ENCODE data around the gene INPP4A.

INPP4A gene

GRCh38 chr2:98438190-98439133 is 6.2 kb upstream of the INPP4A start:
- Histone ChIP-seq H3K4me1 (ENCODE audit: insufficient read depth, poor library complexity, severe bottlenecking) (no peaks in the 10 kb centered on the region), H3K27ac (ENCODE audit: poor library complexity, severe bottlenecking) (no peak overlapping the region), H3K27me3 (ENCODE audit: insufficient read depth, poor library complexity, severe bottlenecking) (no peaks in the 10 kb centered on the region), H3K36me3 (ENCODE audit: low read depth) (no peaks in the 10 kb centered on the region), H3K4me3 (ENCODE audit: severe bottlenecking) (no peak overlapping the region), H3K9me3 (ENCODE audit: severe bottlenecking) (peaks cover 4% of the 10 kb centered on the region)
- no peak for ATAC-seq (ENCODE audit: low read depth)
- DNase-seq (ENCODE audit: low spot score), result no peak
- TF ChIP-seq CTCF (IDR thresholded peaks at IDR 0.05; ENCODE audit: poor library complexity, severe bottlenecking), result no peak

- no peaks in the 10 kb centered on the region for H3K27me3 ChIP-seq (ENCODE audit: insufficient read depth, poor library complexity, severe bottlenecking)
- no peaks in the 10 kb centered on the region for H3K9me3 ChIP-seq (ENCODE audit: severe bottlenecking)
- peaks cover 5% of the 10 kb centered on the region for H3K4me1 ChIP-seq (ENCODE audit: insufficient read depth, poor library complexity, severe bottlenecking)
- no peak overlapping the region for H3K27ac ChIP-seq (ENCODE audit: poor library complexity, severe bottlenecking)
- H3K36me3 ChIP-seq (ENCODE audit: low read depth), result no peaks in the 10 kb centered on the region
- H3K4me3 ChIP-seq (ENCODE audit: severe bottlenecking), result no peak overlapping the region
- TF ChIP-seq CTCF (IDR thresholded peaks at IDR 0.05; ENCODE audit: poor library complexity, severe bottlenecking), result no peak
- ATAC-seq (ENCODE audit: low read depth) (no peak), DNase-seq (ENCODE audit: low spot score) (no peak)
Observed at GRCh38 chr2:98441706-98442450, 2.8 kb upstream of the INPP4A start.

GRCh38 chr2:98442488-98442887 is 2.2 kb upstream of the INPP4A start:
- Histone ChIP-seq H3K4me1 (ENCODE audit: insufficient read depth, poor library complexity, severe bottlenecking) (peaks cover 5% of the 10 kb centered on the region), H3K9me3 (ENCODE audit: severe bottlenecking) (no peaks in the 10 kb centered on the region), H3K27me3 (ENCODE audit: insufficient read depth, poor library complexity, severe bottlenecking) (no peaks in the 10 kb centered on the region), H3K27ac (ENCODE audit: poor library complexity, severe bottlenecking) (no peak overlapping the region), H3K36me3 (ENCODE audit: low read depth) (no peaks in the 10 kb centered on the region), H3K4me3 (ENCODE audit: severe bottlenecking) (no peak overlapping the region)
- TF ChIP-seq CTCF (IDR thresholded peaks at IDR 0.05; ENCODE audit: poor library complexity, severe bottlenecking), result no peak
- ATAC-seq (ENCODE audit: low read depth) (no peak), DNase-seq (ENCODE audit: low spot score) (no peak)

- no peaks in the 10 kb centered on the region for H3K36me3 ChIP-seq (ENCODE audit: low read depth)
- H3K27me3 ChIP-seq (ENCODE audit: insufficient read depth, poor library complexity, severe bottlenecking), result no peaks in the 10 kb centered on the region
- no peak for TF ChIP-seq CTCF (IDR thresholded peaks at IDR 0.05; ENCODE audit: poor library complexity, severe bottlenecking)
- DNase-seq (ENCODE audit: low spot score) (no peak), ATAC-seq (ENCODE audit: low read depth) (peak; percentile 50)
- peaks cover 5% of the 10 kb centered on the region for H3K4me1 ChIP-seq (ENCODE audit: insufficient read depth, poor library complexity, severe bottlenecking)
- no peaks in the 10 kb centered on the region for H3K9me3 ChIP-seq (ENCODE audit: severe bottlenecking)
- peak overlapping the region; percentile 32 for H3K27ac ChIP-seq (ENCODE audit: poor library complexity, severe bottlenecking)
- peak overlapping the region; percentile 92 for H3K4me3 ChIP-seq (ENCODE audit: severe bottlenecking)
Observed at GRCh38 chr2:98445177-98445682, 572 bp downstream of the INPP4A start.

Measured in RWPE2 (cell line).